Fibroblast of mammary gland (primary cell): Measurements from ENCODE around the gene DGCR6L.
"Not testable (repeated sequence)": the region's sequence is repeated elsewhere in the genome, so short reads cannot be mapped to it uniquely, and the experiment has no call there.

ENCODE experiments used
- DNase-seq: peaks from one replicate; pipeline ENCODE4 v3.0.0-alpha.2; 2010; ENCODE audit warnings: low read depth
- H3K4me3 ChIP-seq: 2 replicates; pipeline ENCODE4 v1.5.1; 2011; ENCODE audit warnings: low read depth, mild to moderate bottlenecking, low read length, moderate library complexity; ENCODE audit not compliant: control insufficient read depth
- CTCF ChIP-seq: conservative IDR thresholded peaks from 2 replicates; pipeline ENCODE4 v1.5.1; 2011; ENCODE audit warnings: low read depth, low read length, inconsistent platforms; ENCODE audit not compliant: control insufficient read depth, insufficient read depth

The DGCR6L gene

GRCh38 chr22:20284471-20285086 lies 35.3 kb downstream of the DGCR6L start:
- TF ChIP-seq CTCF = no peak
- no peak for DNase-seq
- no peak overlapping the region for H3K4me3 ChIP-seq

- no peak overlapping the region for H3K4me3 ChIP-seq
- no peak for DNase-seq
Observed at GRCh38 chr22:20283674-20284066, 36.2 kb downstream of the DGCR6L start.

GRCh38 chr22:20282901-20283673 lies 36.8 kb downstream of the DGCR6L start:
- no peak overlapping the region for H3K4me3 ChIP-seq
- no peak for DNase-seq
- TF ChIP-seq CTCF = no peak

More at GRCh38 chr22:20283674-20284066, 36.2 kb downstream of the DGCR6L start:
- no peak for TF ChIP-seq CTCF

GRCh38 chr22:20281891-20282290 lies 38.0 kb downstream of the DGCR6L start:
- no peak for DNase-seq
- TF ChIP-seq CTCF = no peak
- no peak overlapping the region for H3K4me3 ChIP-seq

GRCh38 chr22:20281473-20281872 lies 38.4 kb downstream of the DGCR6L start:
- DNase-seq, H3K4me3 ChIP-seq: not testable (repeated sequence)

GRCh38 chr22:20280866-20281265 lies 39.0 kb downstream of the DGCR6L start:
- H3K4me3 ChIP-seq = no peak overlapping the region
- no peak for TF ChIP-seq CTCF
- no peak for DNase-seq

- not testable (repeated sequence) for H3K4me3 ChIP-seq, DNase-seq
Observed at GRCh38 chr22:20280163-20280562, 39.7 kb downstream of the DGCR6L start.
